Sigmoid colon (tissue), 4 donors: ENCODE measurements around the gene PLA2G2E.

Experiments
- POLR2A ChIP-seq, 2 donors: fragments of 450-650 bp; IDR thresholded peaks; one replicate each; pipeline ENCODE4 v1.6.1; 2016; ENCODE audit warnings: antibody characterized with exemption in 2 of 2, mild to moderate bottlenecking in 2 of 2, moderate library complexity in 2 of 2
- POLR2AphosphoS5 ChIP-seq, 4 donors: sonication (generic); formaldehyde crosslinking; IDR thresholded peaks; one replicate each; pipeline ENCODE4 v1.6.1; 2017; ENCODE audit warnings: antibody characterized with exemption in 4 of 4

- TF ChIP-seq POLR2A (IDR thresholded peaks at IDR 0.05) (no peak), POLR2AphosphoS5 (IDR thresholded peaks at IDR 0.05) (no peak)
These were observed 21.8 kb downstream of the PLA2G2E start for GRCh38 chr1:19901653-19902052.
